Measurements from ENCODE around the gene CHRNA5.

The CHRNA5 gene

DNA sequence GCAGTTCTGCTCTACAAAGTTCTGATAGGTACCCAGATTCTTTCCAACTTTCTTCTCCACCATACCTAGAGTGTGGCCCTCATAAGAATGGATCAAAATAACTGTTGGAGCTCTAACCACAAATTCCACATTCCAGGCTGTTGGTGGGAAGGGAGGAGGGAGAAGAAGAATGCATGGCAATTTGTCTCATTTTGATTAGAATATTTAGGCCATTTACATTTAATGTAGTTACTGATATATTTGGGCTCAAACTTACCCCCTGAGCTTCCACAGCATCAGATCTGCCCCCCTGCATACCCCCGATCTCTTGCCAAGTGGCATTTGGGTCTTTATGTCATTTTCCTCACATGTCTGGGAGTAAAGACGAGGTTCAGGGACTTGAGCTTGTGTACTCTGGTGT, 68.0 kb downstream of the CHRNA5 start:
- Histone ChIP-seq H3K79me2 (ENCODE audit: low read length) (no peaks in the 10 kb centered on the region), H2AFZ (ENCODE audit: low read length) (no peak overlapping the region), H3K27me3 (replicated peaks; ENCODE audit: insufficient read depth, low read length) (no peaks in the 10 kb centered on the region), H3K9me3 (replicated peaks; ENCODE audit: insufficient read depth, low read length) (no peaks in the 10 kb centered on the region), H3K9ac (ENCODE audit: low read length) (no peak overlapping the region), H4K20me1 (ENCODE audit: insufficient read depth, low read length) (no peaks in the 10 kb centered on the region), H3K4me2 (ENCODE audit: low read depth, low read length) (no peak overlapping the region), H3K4me1 (ENCODE audit: low read length) (no peaks in the 10 kb centered on the region), H3K4me3 (ENCODE audit: low read length) (no peak overlapping the region), H3K27ac (ENCODE audit: low read length) (no peak overlapping the region), H3K36me3 (replicated peaks; ENCODE audit: insufficient read depth, low read length) (no peaks in the 10 kb centered on the region), H3F3A (ENCODE audit: insufficient read depth, low read length) (no peaks in the 10 kb centered on the region), H3K9me2 (replicated peaks; ENCODE audit: insufficient read depth, low read length) (no peaks in the 10 kb centered on the region)
- TF ChIP-seq EZH2phosphoT487 (IDR thresholded peaks at IDR 0.05; ENCODE audit: low read length) = no peak
- TF ChIP-seq, protein P1, sequence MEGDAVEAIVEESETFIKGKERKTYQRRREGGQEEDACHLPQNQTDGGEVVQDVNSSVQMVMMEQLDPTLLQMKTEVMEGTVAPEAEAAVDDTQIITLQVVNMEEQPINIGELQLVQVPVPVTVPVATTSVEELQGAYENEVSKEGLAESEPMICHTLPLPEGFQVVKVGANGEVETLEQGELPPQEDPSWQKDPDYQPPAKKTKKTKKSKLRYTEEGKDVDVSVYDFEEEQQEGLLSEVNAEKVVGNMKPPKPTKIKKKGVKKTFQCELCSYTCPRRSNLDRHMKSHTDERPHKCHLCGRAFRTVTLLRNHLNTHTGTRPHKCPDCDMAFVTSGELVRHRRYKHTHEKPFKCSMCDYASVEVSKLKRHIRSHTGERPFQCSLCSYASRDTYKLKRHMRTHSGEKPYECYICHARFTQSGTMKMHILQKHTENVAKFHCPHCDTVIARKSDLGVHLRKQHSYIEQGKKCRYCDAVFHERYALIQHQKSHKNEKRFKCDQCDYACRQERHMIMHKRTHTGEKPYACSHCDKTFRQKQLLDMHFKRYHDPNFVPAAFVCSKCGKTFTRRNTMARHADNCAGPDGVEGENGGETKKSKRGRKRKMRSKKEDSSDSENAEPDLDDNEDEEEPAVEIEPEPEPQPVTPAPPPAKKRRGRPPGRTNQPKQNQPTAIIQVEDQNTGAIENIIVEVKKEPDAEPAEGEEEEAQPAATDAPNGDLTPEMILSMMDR (IDR thresholded peaks at IDR 0.05; ENCODE audit: low read length) = no peak
- TF ChIP-seq EZH2 (optimal IDR thresholded peaks at IDR 0.05; ENCODE audit: low read depth, low read length) = no peak
- no peak for DNase-seq

DNA sequence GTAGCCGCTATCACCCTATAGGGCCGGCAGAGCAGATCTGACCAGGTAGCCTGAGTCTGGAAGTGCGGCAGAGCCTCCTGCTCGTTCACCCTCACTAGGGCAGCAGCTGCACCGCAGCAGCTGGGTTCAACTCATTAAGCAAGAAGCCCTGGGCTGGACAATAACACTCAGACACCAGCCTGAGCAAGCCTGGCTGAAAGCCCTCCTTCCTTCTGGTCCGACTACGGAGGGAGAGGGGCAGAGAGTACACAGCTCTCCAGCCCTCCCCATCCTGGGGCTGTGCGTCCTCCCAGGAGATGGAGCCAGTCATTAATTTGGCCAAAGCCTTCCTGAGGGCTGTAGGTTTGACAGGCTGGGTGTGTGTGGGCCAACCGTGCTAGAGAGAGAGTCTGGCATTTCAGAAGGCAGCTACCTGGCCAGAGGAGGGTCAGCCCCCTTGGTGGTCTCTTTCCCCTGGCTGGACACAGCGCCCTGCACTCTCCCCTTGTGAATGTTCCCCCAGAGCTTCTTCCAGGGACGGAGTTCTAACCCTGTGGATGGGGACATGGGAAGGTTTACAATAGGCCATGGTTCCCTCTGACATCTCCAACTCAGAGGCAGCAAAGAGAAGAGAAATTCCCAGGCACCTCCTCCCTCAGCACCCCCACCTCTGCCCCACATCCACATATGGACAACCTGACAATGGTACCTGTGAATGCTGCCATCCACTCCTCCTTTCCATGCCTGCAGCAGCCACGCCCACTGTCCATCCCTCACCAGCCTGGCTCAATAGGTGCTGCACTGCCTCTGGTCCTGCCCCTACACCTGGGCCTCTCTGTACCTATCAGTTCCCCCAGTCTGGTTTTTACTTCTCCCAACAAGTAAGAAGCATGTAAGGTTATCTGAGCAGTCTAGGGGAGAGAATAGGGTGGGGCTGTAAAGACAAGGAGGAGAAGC, 69.2 kb downstream of the CHRNA5 start:
- H3K27ac ChIP-seq (ENCODE audit: low read length) = no peak overlapping the region
- H3K79me2 ChIP-seq (ENCODE audit: low read length) = no peaks in the 10 kb centered on the region
- H3K9me3 ChIP-seq (replicated peaks; ENCODE audit: insufficient read depth, low read length) = no peaks in the 10 kb centered on the region
- no peaks in the 10 kb centered on the region for H4K20me1 ChIP-seq (ENCODE audit: insufficient read depth, low read length)
- no peaks in the 10 kb centered on the region for H3K27me3 ChIP-seq (replicated peaks; ENCODE audit: insufficient read depth, low read length)
- H3K9me2 ChIP-seq (replicated peaks; ENCODE audit: insufficient read depth, low read length) = no peaks in the 10 kb centered on the region
- no peak overlapping the region for H2AFZ ChIP-seq (ENCODE audit: low read length)
- H3K36me3 ChIP-seq (replicated peaks; ENCODE audit: insufficient read depth, low read length) = no peaks in the 10 kb centered on the region
- H3K9ac ChIP-seq (ENCODE audit: low read length) = no peak overlapping the region
- H3K4me3 ChIP-seq (ENCODE audit: low read length) = no peak overlapping the region
- no peaks in the 10 kb centered on the region for H3F3A ChIP-seq (ENCODE audit: insufficient read depth, low read length)
- DNase-seq = no peak
- no peak for TF ChIP-seq EZH2phosphoT487 (IDR thresholded peaks at IDR 0.05; ENCODE audit: low read length)
- no peak for TF ChIP-seq EZH2 (optimal IDR thresholded peaks at IDR 0.05; ENCODE audit: low read depth, low read length)
- TF ChIP-seq, protein P1 (IDR thresholded peaks at IDR 0.05; ENCODE audit: low read length) = no peak
- no peak overlapping the region for H3K4me2 ChIP-seq (ENCODE audit: low read depth, low read length)
- H3K4me1 ChIP-seq (ENCODE audit: low read length) = no peaks in the 10 kb centered on the region

DNA sequence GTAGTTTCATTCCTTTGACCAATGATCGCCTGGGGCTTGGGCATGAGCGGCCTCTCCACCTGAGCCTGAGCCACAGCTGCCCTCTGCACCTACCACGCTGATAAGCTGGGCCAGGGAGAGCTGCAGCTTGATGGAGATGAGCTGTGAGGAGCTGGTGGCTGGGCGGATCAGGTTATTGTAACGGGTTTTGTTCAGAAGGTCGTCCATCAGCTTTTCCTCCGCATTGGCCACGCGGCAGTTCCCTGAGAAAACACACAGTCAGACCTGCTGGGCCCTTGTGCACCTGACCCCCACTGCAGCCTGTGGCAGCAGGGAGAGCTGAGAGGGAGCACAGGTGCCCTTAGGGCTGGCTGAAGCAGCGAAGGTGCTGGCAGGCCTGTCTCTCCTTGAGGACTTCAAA, 70.0 kb downstream of the CHRNA5 start:
- Histone ChIP-seq H3K27ac (ENCODE audit: low read length) (no peak overlapping the region), H4K20me1 (ENCODE audit: insufficient read depth, low read length) (no peaks in the 10 kb centered on the region), H3K9me2 (replicated peaks; ENCODE audit: insufficient read depth, low read length) (no peaks in the 10 kb centered on the region), H3K9ac (ENCODE audit: low read length) (no peak overlapping the region), H3K4me3 (ENCODE audit: low read length) (no peak overlapping the region), H3K36me3 (replicated peaks; ENCODE audit: insufficient read depth, low read length) (no peaks in the 10 kb centered on the region), H3K27me3 (replicated peaks; ENCODE audit: insufficient read depth, low read length) (no peaks in the 10 kb centered on the region), H3K9me3 (replicated peaks; ENCODE audit: insufficient read depth, low read length) (no peaks in the 10 kb centered on the region), H3F3A (ENCODE audit: insufficient read depth, low read length) (no peaks in the 10 kb centered on the region), H2AFZ (ENCODE audit: low read length) (no peak overlapping the region), H3K79me2 (ENCODE audit: low read length) (no peaks in the 10 kb centered on the region), H3K4me1 (ENCODE audit: low read length) (no peaks in the 10 kb centered on the region), H3K4me2 (ENCODE audit: low read depth, low read length) (no peak overlapping the region)
- DNase-seq = no peak
- TF ChIP-seq EZH2 (optimal IDR thresholded peaks at IDR 0.05; ENCODE audit: low read depth, low read length) = no peak
- TF ChIP-seq, protein P1 (IDR thresholded peaks at IDR 0.05; ENCODE audit: low read length) = no peak
- TF ChIP-seq EZH2phosphoT487 (IDR thresholded peaks at IDR 0.05; ENCODE audit: low read length) = no peak

All from MM.1S (cell line).